Measurements from ENCODE around the gene CACNA1D.

CACNA1D gene

DNA sequence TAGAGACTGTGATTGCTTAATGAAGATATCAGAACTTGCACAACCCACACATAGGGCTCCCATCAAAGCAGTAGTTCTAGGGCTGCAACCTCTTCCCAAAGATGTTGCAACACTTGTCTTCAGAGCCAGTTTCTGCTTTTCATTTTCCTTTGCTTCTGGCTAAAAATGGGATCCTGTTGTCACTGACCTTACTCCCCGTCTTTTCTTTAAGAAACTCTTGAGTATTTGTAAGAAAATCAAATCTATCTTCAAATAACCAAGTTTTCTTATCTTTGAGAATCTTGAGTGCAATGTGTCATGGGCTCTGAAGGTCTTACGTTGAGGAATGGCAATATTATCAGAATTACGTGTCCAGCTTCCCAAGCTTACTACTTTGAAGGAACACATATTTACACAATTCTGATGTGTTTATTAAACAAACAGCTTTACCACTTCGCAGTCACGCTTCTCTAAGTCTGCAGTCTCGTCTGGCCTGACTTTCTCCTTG, 24.1 kb downstream of the CACNA1D start:
- no peaks in the 10 kb centered on the region for H3K79me1 ChIP-seq (ENCODE audit: low read depth, low read length)
- no peak overlapping the region for H2BK5ac ChIP-seq (ENCODE audit: low read length)
- H3K27ac ChIP-seq (replicated peaks; ENCODE audit: low read length) = no peak overlapping the region
- no peaks in the 10 kb centered on the region for H3K9me3 ChIP-seq (replicated peaks in 1 of 2; ENCODE audit: control insufficient read depth in 2 of 2, insufficient read depth in 1 of 2, low read depth in 1 of 2, low read length in 2 of 2)
- no peak for DNase-seq (ENCODE audit: low spot score)
- H2BK120ac ChIP-seq (ENCODE audit: low read depth, low read length) = no peak overlapping the region
- H3K4me3 ChIP-seq (ENCODE audit: low read length in 2 of 2) = no peak overlapping the region
- no peak overlapping the region for H2AK5ac ChIP-seq (ENCODE audit: low read depth, low read length)
- no peaks in the 10 kb centered on the region for H3K27me3 ChIP-seq (ENCODE audit: control insufficient read depth in 3 of 3, insufficient read depth in 3 of 3, low read depth in 1 of 3, low read length in 3 of 3)
- H3K36me3 ChIP-seq (replicated peaks in 1 of 2; ENCODE audit: control insufficient read depth in 2 of 2, insufficient read depth in 2 of 2, low read length in 2 of 2) = no peaks in the 10 kb centered on the region
- H3K4me2 ChIP-seq (ENCODE audit: insufficient read depth, low read length, poor library complexity, severe bottlenecking) = no peak overlapping the region
- no peak overlapping the region for H3K23ac ChIP-seq (ENCODE audit: low read depth, low read length, poor library complexity)
- no peak overlapping the region for H3K14ac ChIP-seq (ENCODE audit: low read length)
- WGBS, 2 donors (ENCODE audit: extremely low coverage in 2 of 2, insufficient read length in 2 of 2, insufficient replicate concordance in 1 of 2) = no CpG with 5 or more reads among the region's 6 CpGs
- H3K9ac ChIP-seq (ENCODE audit: low read depth, low read length, poor library complexity) = no peak overlapping the region
- no peak overlapping the region for H3K4ac ChIP-seq (ENCODE audit: low read length)
- no peak overlapping the region for H2AFZ ChIP-seq (ENCODE audit: low read length)
- no peak overlapping the region for H2BK12ac ChIP-seq (ENCODE audit: low read length)
- no peak overlapping the region for H4K91ac ChIP-seq (ENCODE audit: low read depth, low read length, poor library complexity)
- no peak overlapping the region for H2BK15ac ChIP-seq (ENCODE audit: low read length)
- no peak overlapping the region for H4K8ac ChIP-seq (ENCODE audit: low read depth, low read length)
- H3K4me1 ChIP-seq (ENCODE audit: control insufficient read depth in 2 of 2, insufficient read depth in 1 of 2, low read depth in 1 of 2, low read length in 2 of 2) = peaks cover 0 to 5% of the 10 kb centered on the region in 2 donors
- H3K18ac ChIP-seq (ENCODE audit: low read length) = no peak overlapping the region

DNA sequence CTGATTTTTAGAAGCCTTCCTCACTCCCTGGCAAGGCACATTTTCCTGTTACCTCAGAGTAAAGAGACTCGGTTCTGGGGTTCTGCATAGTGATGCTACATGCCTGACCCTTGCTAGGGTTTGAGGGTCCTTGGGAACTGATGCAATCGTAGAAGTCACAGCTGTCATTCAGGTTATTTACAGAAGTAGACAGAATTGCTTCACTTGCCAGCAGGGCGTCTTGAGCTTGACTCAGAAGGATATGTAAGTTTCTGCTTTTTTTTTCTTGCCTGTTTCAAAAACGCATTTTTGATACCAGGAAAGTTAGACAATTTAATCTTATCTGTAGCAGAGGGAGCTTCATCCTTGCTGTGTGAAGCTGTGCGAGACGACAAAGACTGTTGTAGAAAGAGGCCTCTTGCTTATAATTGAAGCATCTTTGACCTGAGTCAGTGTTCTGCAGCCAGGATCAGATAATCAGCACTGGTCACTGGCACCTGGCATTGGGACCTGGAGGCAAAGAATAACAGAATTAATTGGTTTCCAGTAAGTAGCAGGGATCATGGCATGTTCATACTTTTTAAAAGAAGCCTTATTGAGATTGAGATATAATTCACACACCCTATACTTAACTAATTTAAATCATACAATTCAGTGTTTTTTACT, 24.8 kb downstream of the CACNA1D start:
- Histone ChIP-seq H4K8ac (ENCODE audit: low read depth, low read length) (no peak overlapping the region), H3K4ac (ENCODE audit: low read length) (no peak overlapping the region), H3K23ac (ENCODE audit: low read depth, low read length, poor library complexity) (no peak overlapping the region), H2BK120ac (ENCODE audit: low read depth, low read length) (no peak overlapping the region), H3K4me2 (ENCODE audit: insufficient read depth, low read length, poor library complexity, severe bottlenecking) (no peak overlapping the region), H3K9ac (ENCODE audit: low read depth, low read length, poor library complexity) (no peak overlapping the region), H3K4me1 (ENCODE audit: control insufficient read depth in 2 of 2, insufficient read depth in 1 of 2, low read depth in 1 of 2, low read length in 2 of 2) (peaks cover 0 to 5% of the 10 kb centered on the region in 2 donors), H3K14ac (ENCODE audit: low read length) (no peak overlapping the region), H3K27ac (replicated peaks; ENCODE audit: low read length) (no peak overlapping the region), H4K91ac (ENCODE audit: low read depth, low read length, poor library complexity) (no peak overlapping the region), H2AFZ (ENCODE audit: low read length) (no peak overlapping the region), H3K79me1 (ENCODE audit: low read depth, low read length) (no peaks in the 10 kb centered on the region), H3K18ac (ENCODE audit: low read length) (no peak overlapping the region), H2BK5ac (ENCODE audit: low read length) (no peak overlapping the region), H3K36me3 (replicated peaks in 1 of 2; ENCODE audit: control insufficient read depth in 2 of 2, insufficient read depth in 2 of 2, low read length in 2 of 2) (no peaks in the 10 kb centered on the region), H3K4me3 (ENCODE audit: low read length in 2 of 2) (no peak overlapping the region), H2BK12ac (ENCODE audit: low read length) (no peak overlapping the region), H3K27me3 (ENCODE audit: control insufficient read depth in 3 of 3, insufficient read depth in 3 of 3, low read depth in 1 of 3, low read length in 3 of 3) (no peaks in the 10 kb centered on the region), H2BK15ac (ENCODE audit: low read length) (no peak overlapping the region), H3K9me3 (replicated peaks in 1 of 2; ENCODE audit: control insufficient read depth in 2 of 2, insufficient read depth in 1 of 2, low read depth in 1 of 2, low read length in 2 of 2) (no peaks in the 10 kb centered on the region), H2AK5ac (ENCODE audit: low read depth, low read length) (no peak overlapping the region)
- no CpG with 5 or more reads among the region's 6 CpGs for WGBS, 2 donors (ENCODE audit: extremely low coverage in 2 of 2, insufficient read length in 2 of 2, insufficient replicate concordance in 1 of 2)
- no peak for DNase-seq (ENCODE audit: low spot score)

DNA sequence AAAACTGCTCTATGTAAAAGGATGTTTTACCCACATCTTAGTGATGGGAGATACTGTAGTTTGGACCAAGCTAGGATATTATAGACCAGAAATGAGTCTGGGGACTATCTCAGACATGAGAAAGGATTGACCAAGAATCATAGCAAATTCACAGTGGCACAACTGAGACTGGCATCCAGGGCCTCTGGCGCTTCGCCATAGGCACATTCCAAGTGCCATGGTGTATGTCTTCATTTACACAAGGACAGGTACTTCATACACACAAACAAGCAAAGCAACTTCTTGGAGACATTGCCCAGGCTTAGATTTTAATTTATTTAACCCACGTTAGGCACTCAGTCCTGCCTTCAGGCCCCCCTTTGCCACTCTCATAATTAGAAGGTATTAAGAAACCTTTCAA, 28.9 kb downstream of the CACNA1D start:
- no peak overlapping the region for H3K4me2 ChIP-seq (ENCODE audit: insufficient read depth, low read length, poor library complexity, severe bottlenecking)
- H3K9ac ChIP-seq (ENCODE audit: low read depth, low read length, poor library complexity) = no peak overlapping the region
- no peak overlapping the region for H3K23ac ChIP-seq (ENCODE audit: low read depth, low read length, poor library complexity)
- H2BK15ac ChIP-seq (ENCODE audit: low read length) = no peak overlapping the region
- no peak for DNase-seq (ENCODE audit: low spot score)
- H2BK12ac ChIP-seq (ENCODE audit: low read length) = no peak overlapping the region
- H3K18ac ChIP-seq (ENCODE audit: low read length) = no peak overlapping the region
- no peak overlapping the region for H4K8ac ChIP-seq (ENCODE audit: low read depth, low read length)
- no CpG with 5 or more reads among the region's 3 CpGs for WGBS, 2 donors (ENCODE audit: extremely low coverage in 2 of 2, insufficient read length in 2 of 2, insufficient replicate concordance in 1 of 2)
- no peaks in the 10 kb centered on the region for H3K27me3 ChIP-seq (ENCODE audit: control insufficient read depth in 3 of 3, insufficient read depth in 3 of 3, low read depth in 1 of 3, low read length in 3 of 3)
- no peak overlapping the region for H2BK120ac ChIP-seq (ENCODE audit: low read depth, low read length)
- H4K91ac ChIP-seq (ENCODE audit: low read depth, low read length, poor library complexity) = no peak overlapping the region
- no peaks in the 10 kb centered on the region for H3K9me3 ChIP-seq (replicated peaks in 1 of 2; ENCODE audit: control insufficient read depth in 2 of 2, insufficient read depth in 1 of 2, low read depth in 1 of 2, low read length in 2 of 2)
- no peak overlapping the region for H3K4ac ChIP-seq (ENCODE audit: low read length)
- H3K4me3 ChIP-seq (ENCODE audit: low read length in 2 of 2) = no peak overlapping the region
- H3K36me3 ChIP-seq (replicated peaks in 1 of 2; ENCODE audit: control insufficient read depth in 2 of 2, insufficient read depth in 2 of 2, low read length in 2 of 2) = no peaks in the 10 kb centered on the region
- no peak overlapping the region for H3K14ac ChIP-seq (ENCODE audit: low read length)
- H2BK5ac ChIP-seq (ENCODE audit: low read length) = no peak overlapping the region
- peaks cover 0 to 5% of the 10 kb centered on the region in 2 donors for H3K4me1 ChIP-seq (ENCODE audit: control insufficient read depth in 2 of 2, insufficient read depth in 1 of 2, low read depth in 1 of 2, low read length in 2 of 2)
- H3K79me1 ChIP-seq (ENCODE audit: low read depth, low read length) = no peaks in the 10 kb centered on the region
- H2AFZ ChIP-seq (ENCODE audit: low read length) = no peak overlapping the region
- no peak overlapping the region for H2AK5ac ChIP-seq (ENCODE audit: low read depth, low read length)
- no peak overlapping the region for H3K27ac ChIP-seq (replicated peaks; ENCODE audit: low read length)

DNA sequence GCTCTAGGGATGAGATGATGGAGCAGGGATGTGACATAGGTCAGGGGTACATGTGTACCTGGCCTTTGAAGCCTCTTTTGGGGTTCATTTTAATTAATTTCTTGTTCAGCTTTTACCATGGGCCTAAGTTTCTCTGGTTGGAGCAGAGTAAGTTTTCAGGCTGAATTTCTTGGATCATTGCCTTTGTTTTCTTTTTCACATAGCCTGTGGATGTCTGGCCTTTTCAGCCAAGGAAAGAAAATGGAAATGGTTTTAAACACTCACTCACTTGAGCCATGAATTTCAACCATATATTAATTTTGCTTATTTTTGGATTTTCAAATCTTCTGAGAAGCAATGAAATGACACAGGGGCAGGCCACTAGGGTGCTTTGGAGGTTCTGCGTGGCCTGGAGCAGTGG, 30.2 kb downstream of the CACNA1D start:
- no peak overlapping the region for H2BK120ac ChIP-seq (ENCODE audit: low read depth, low read length)
- H3K27me3 ChIP-seq (ENCODE audit: control insufficient read depth in 3 of 3, insufficient read depth in 3 of 3, low read depth in 1 of 3, low read length in 3 of 3) = no peaks in the 10 kb centered on the region
- no peak overlapping the region for H3K23ac ChIP-seq (ENCODE audit: low read depth, low read length, poor library complexity)
- no peak overlapping the region for H3K4me2 ChIP-seq (ENCODE audit: insufficient read depth, low read length, poor library complexity, severe bottlenecking)
- no peak overlapping the region for H3K4ac ChIP-seq (ENCODE audit: low read length)
- no peak overlapping the region for H3K9ac ChIP-seq (ENCODE audit: low read depth, low read length, poor library complexity)
- no peaks in the 10 kb centered on the region for H3K4me1 ChIP-seq (ENCODE audit: control insufficient read depth in 2 of 2, insufficient read depth in 1 of 2, low read depth in 1 of 2, low read length in 2 of 2)
- H2BK5ac ChIP-seq (ENCODE audit: low read length) = no peak overlapping the region
- no peaks in the 10 kb centered on the region for H3K9me3 ChIP-seq (replicated peaks in 1 of 2; ENCODE audit: control insufficient read depth in 2 of 2, insufficient read depth in 1 of 2, low read depth in 1 of 2, low read length in 2 of 2)
- no peak overlapping the region for H4K91ac ChIP-seq (ENCODE audit: low read depth, low read length, poor library complexity)
- H3K18ac ChIP-seq (ENCODE audit: low read length) = no peak overlapping the region
- no peak overlapping the region for H2AK5ac ChIP-seq (ENCODE audit: low read depth, low read length)
- no peak overlapping the region for H2BK15ac ChIP-seq (ENCODE audit: low read length)
- no peak overlapping the region for H3K4me3 ChIP-seq (ENCODE audit: low read length in 2 of 2)
- H3K79me1 ChIP-seq (ENCODE audit: low read depth, low read length) = no peaks in the 10 kb centered on the region
- no CpG with 5 or more reads among the region's 1 CpG for WGBS, 2 donors (ENCODE audit: extremely low coverage in 2 of 2, insufficient read length in 2 of 2, insufficient replicate concordance in 1 of 2)
- no peak overlapping the region for H2BK12ac ChIP-seq (ENCODE audit: low read length)
- H4K8ac ChIP-seq (ENCODE audit: low read depth, low read length) = no peak overlapping the region
- DNase-seq (ENCODE audit: low spot score) = no peak
- H3K14ac ChIP-seq (ENCODE audit: low read length) = no peak overlapping the region
- H2AFZ ChIP-seq (ENCODE audit: low read length) = no peak overlapping the region
- H3K36me3 ChIP-seq (replicated peaks in 1 of 2; ENCODE audit: control insufficient read depth in 2 of 2, insufficient read depth in 2 of 2, low read length in 2 of 2) = no peaks in the 10 kb centered on the region
- H3K27ac ChIP-seq (replicated peaks; ENCODE audit: low read length) = no peak overlapping the region

Data from neuronal stem cell (in vitro differentiated cells).